SK-N-SH (cell line): Measurements from ENCODE around the gene LST1. TPM values are rescaled to one million over a fixed set of nuclear protein-coding genes. Genes with fewer than 3 reads are reported as not detected.

Experiments used
- CTCF ChIA-PET: fragments of 300-600, 350-600 bp; formaldehyde crosslinking; extraction: SDS; loops from one replicate; lab custom pipeline; 2021; lab: Yijun Ruan, JAX
- POLR2A ChIA-PET: fragments of 350-600 bp; sonication (Branson Sonifier 250); formaldehyde crosslinking; extraction: SDS; loops from one replicate; lab custom pipeline; 2020; ENCODE audit warnings: antibody characterized with exemption, inconsistent platforms; lab: Yijun Ruan, JAX
- DNase-seq: peaks from one replicate; pipeline ENCODE4 v3.0.0; 2012
- H2AFZ ChIP-seq: fragments of 200-600 bp; sonication (generic); 2 replicates; pipeline ENCODE4 v1.8.1; 2016; ENCODE audit warnings: antibody characterized with exemption, mild to moderate bottlenecking, low read depth
- H3F3A ChIP-seq: fragments of 200-600 bp; sonication (generic); replicated peaks from 2 replicates; pipeline ENCODE3; 2016; ENCODE audit warnings: antibody characterized with exemption, mild to moderate bottlenecking; ENCODE audit not compliant: insufficient read depth
- H3K27ac ChIP-seq, 2 experiments: fragments of 200-500 bp in 1 of 2; fragments of 200-600 bp in 1 of 2; sonication (Bioruptor generic) in 1 of 2; sonication (generic), shearing (Covaris generic) in 1 of 2; 2 replicates each; pipeline versions ENCODE4 v1.5.1 to v1.6.1; 2014 to 2016; ENCODE audit warnings: low read depth in 2 of 2, inconsistent platforms in 1 of 2, low read length in 1 of 2, mild to moderate bottlenecking in 1 of 2, mixed read lengths in 1 of 2
- H3K27me3 ChIP-seq: fragments of 200-600 bp; sonication (generic), shearing (Covaris generic); 2 replicates; pipeline ENCODE4 v1.6.1; 2016; ENCODE audit warnings: mixed run types; ENCODE audit not compliant: insufficient read depth
- H3K36me3 ChIP-seq, 2 experiments: fragments of 200-500 bp in 1 of 2; fragments of 200-600 bp in 1 of 2; sonication (Bioruptor generic) in 1 of 2; sonication (generic) in 1 of 2; replicated peaks in 1 of 2; 2 replicates each; pipeline versions ENCODE3 to v1.5.1; 2014 to 2016; ENCODE audit warnings: low read length in 1 of 2, mild to moderate bottlenecking in 1 of 2; ENCODE audit not compliant: insufficient read depth in 2 of 2, control insufficient read depth in 1 of 2
- H3K4me1 ChIP-seq, 2 experiments: fragments of 200-500 bp in 1 of 2; fragments of 200-600 bp in 1 of 2; sonication (Bioruptor generic) in 1 of 2; sonication (generic), shearing (Covaris generic) in 1 of 2; 2 replicates each; pipeline versions ENCODE4 v1.5.1 to v1.6.1; 2014 to 2016; ENCODE audit warnings: low read depth in 1 of 2, low read length in 1 of 2, mixed run types in 1 of 2; ENCODE audit not compliant: insufficient read depth in 2 of 2, control insufficient read depth in 1 of 2
- H3K4me2 ChIP-seq: fragments of 200-600 bp; sonication (generic), shearing (Covaris generic); 2 replicates; pipeline ENCODE4 v1.6.1; 2017; ENCODE audit warnings: mixed run types
- H3K4me3 ChIP-seq, 2 experiments: fragments of 200-500 bp in 1 of 2; fragments of 200-600 bp in 1 of 2; sonication (Bioruptor generic) in 1 of 2; sonication (generic), shearing (Covaris generic) in 1 of 2; 2 replicates each; pipeline versions ENCODE4 v1.5.1 to v1.8.1; 2014 to 2016; ENCODE audit warnings: low read depth in 2 of 2, inconsistent platforms in 1 of 2, low read length in 1 of 2, mild to moderate bottlenecking in 1 of 2, mixed read lengths in 1 of 2, moderate library complexity in 1 of 2
- H3K79me2 ChIP-seq: fragments of 200-600 bp; sonication (generic); 2 replicates; pipeline ENCODE4 v1.8.1; 2017; ENCODE audit warnings: mild to moderate bottlenecking; ENCODE audit not compliant: insufficient read depth
- H3K9ac ChIP-seq: fragments of 200-600 bp; sonication (generic); 2 replicates; pipeline ENCODE4 v1.6.1; 2017; ENCODE audit warnings: mixed run types
- H3K9me2 ChIP-seq: fragments of 200-600 bp; sonication (generic); 2 replicates; pipeline ENCODE4 v1.6.1; 2017; ENCODE audit warnings: mixed run types
- H3K9me3 ChIP-seq: fragments of 200-600 bp; sonication (generic); 2 replicates; pipeline ENCODE4 v1.6.1; 2017; ENCODE audit warnings: mixed run types, mild to moderate bottlenecking, moderate library complexity
- H4K20me1 ChIP-seq: fragments of 200-600 bp; sonication (generic); 2 replicates; pipeline ENCODE4 v1.6.1; 2017; ENCODE audit warnings: mild to moderate bottlenecking, mixed run types; ENCODE audit not compliant: insufficient read depth
- CHD2 ChIP-seq: fragments of 150-350 bp; IDR thresholded peaks from 2 replicates; pipeline ENCODE4 v1.6.1; 2018; ENCODE audit warnings: low read length; ENCODE audit not compliant: partially characterized antibody
- EZH2phosphoT487 ChIP-seq: fragments of 200-600 bp; sonication (generic); IDR thresholded peaks from 2 replicates; pipeline ENCODE4 v1.6.1; 2017; ENCODE audit warnings: low read depth, mixed run types, mild to moderate bottlenecking, antibody characterized with exemption, moderate library complexity, borderline replicate concordance
- FOSL2 ChIP-seq: IDR thresholded peaks from 2 replicates; pipeline ENCODE4 v1.4.0; 2012; ENCODE audit warnings: low read depth, mild to moderate bottlenecking, moderate library complexity, borderline replicate concordance
- GABPA ChIP-seq: IDR thresholded peaks from 2 replicates; pipeline ENCODE4 v1.4.0; 2012; ENCODE audit warnings: low read depth, mild to moderate bottlenecking
- JUND ChIP-seq: IDR thresholded peaks from 2 replicates; pipeline ENCODE4 v1.4.0; 2012
- MAX ChIP-seq: IDR thresholded peaks from 2 replicates; pipeline ENCODE4 v1.4.0; 2012; ENCODE audit warnings: low read depth
- MEF2A ChIP-seq: IDR thresholded peaks from 2 replicates; pipeline ENCODE4 v1.4.0; 2012; ENCODE audit warnings: low read depth, borderline replicate concordance
- NRF1 ChIP-seq: IDR thresholded peaks from 2 replicates; pipeline ENCODE4 v1.6.1; 2012; ENCODE audit warnings: low read depth, mild to moderate bottlenecking, low read length
- REST ChIP-seq: IDR thresholded peaks from 2 replicates; pipeline ENCODE4 v1.6.1; 2012; ENCODE audit warnings: mild to moderate bottlenecking, low read depth, low read length, moderate library complexity
- RFX5 ChIP-seq: IDR thresholded peaks from 2 replicates; pipeline ENCODE4 v1.6.1; 2012; ENCODE audit warnings: mild to moderate bottlenecking, improper control_type of control experiment, low read length
- SIN3A ChIP-seq: IDR thresholded peaks from 2 replicates; pipeline ENCODE4 v1.6.1; 2012; ENCODE audit warnings: low read depth, mild to moderate bottlenecking, low read length, moderate library complexity, borderline replicate concordance
- SMC3 ChIP-seq: IDR thresholded peaks from 2 replicates; pipeline ENCODE4 v1.6.1; 2012; ENCODE audit warnings: low read depth, low read length, improper control_type of control experiment
- TAF1 ChIP-seq: IDR thresholded peaks from 2 replicates; pipeline ENCODE4 v1.6.1; 2012; ENCODE audit warnings: low read depth, mild to moderate bottlenecking, low read length, moderate library complexity, borderline replicate concordance
- TEAD4 ChIP-seq: IDR thresholded peaks from 2 replicates; pipeline ENCODE4 v1.4.0; 2012; ENCODE audit warnings: mild to moderate bottlenecking, borderline replicate concordance; ENCODE audit not compliant: insufficient read depth
- WGBS: methylation state at CpG from one replicate; pipeline ENCODE4 v1.1.6; 2017; ENCODE audit warnings: low lambda C conversion rate; 5-methylcytosine and 5-hydroxymethylcytosine counted together
- polyA plus RNA-seq, 3 experiments: library from polyadenylated mRNA; depleted of rRNA; stranded (reverse); fragments of >200 nt; gene quantifications; 2 replicates each; pipeline ENCODE4 v1.2.3, GENCODE V29; 2012

The LST1 gene
- polyA plus RNA-seq, 1 of the 3 experiments (the other 2 are of a cell fraction), result not detected

GRCh38 chr6:31576897-31577578 lies 9.0 kb upstream of the LST1 start:
- ChIA-PET POLR2A (interaction anchor here (0.6 kb wide), 1 partner anchor 24 kb away, joined by 3 read pairs; no protein-coding TSS in a partner anchor), CTCF (interaction anchor here (1.4 to 17.6 kb wide), 4 partner anchors 12 to 126 kb away, joined by 3 to 312 read pairs (median 18); partner anchors contain the start of genes ABHD16A, ATP6V1G2 and NFKBIL1)
- no peak overlapping the region for H3K4me2 ChIP-seq
- 81% methylated on average over 11 of the region's 19 CpGs for WGBS
- H3K27me3 ChIP-seq, result no peaks in the 10 kb centered on the region
- no peak for TF ChIP-seq JUND
- H3F3A ChIP-seq, result no peaks in the 10 kb centered on the region
- H3K4me3 ChIP-seq, result no peak overlapping the region
- H3K36me3 ChIP-seq, result no peaks in the 10 kb centered on the region
- DNase-seq, result no peak
- H4K20me1 ChIP-seq, result no peaks in the 10 kb centered on the region
- no peaks in the 10 kb centered on the region for H3K9me2 ChIP-seq
- H3K27ac ChIP-seq, result no peak overlapping the region
- no peak overlapping the region for H3K9ac ChIP-seq
- H2AFZ ChIP-seq, result no peak overlapping the region
- peaks cover 0 to 11% of the 10 kb centered on the region in 2 experiments; a peak in 1 of 4 replicates for H3K4me1 ChIP-seq
- H3K9me3 ChIP-seq, result no peaks in the 10 kb centered on the region; the same call in 1 of the 2 replicates
- no peaks in the 10 kb centered on the region for H3K79me2 ChIP-seq

- H3K79me2 ChIP-seq, result no peaks in the 10 kb centered on the region
- H3K9me3 ChIP-seq, result no peaks in the 10 kb centered on the region
- H3K4me1 ChIP-seq, result peaks cover 0 to 11% of the 10 kb centered on the region in 2 experiments; a peak in 1 of 4 replicates
- H3K4me3 ChIP-seq, result no peak overlapping the region
- H4K20me1 ChIP-seq, result no peaks in the 10 kb centered on the region
- no peak overlapping the region for H2AFZ ChIP-seq
- no peaks in the 10 kb centered on the region for H3K27me3 ChIP-seq
- ChIA-PET POLR2A (no interaction called here), CTCF (interaction anchor here (0.8 to 17.6 kb wide), 5 partner anchors 12 to 125 kb away, joined by 3 to 312 read pairs (median 10); partner anchors contain the start of genes ABHD16A, ATP6V1G2 and NFKBIL1)
- no peak overlapping the region for H3K4me2 ChIP-seq
- 72% methylated on average over 3 of the region's 3 CpGs for WGBS
- no peaks in the 10 kb centered on the region for H3K9me2 ChIP-seq
- H3F3A ChIP-seq, result no peaks in the 10 kb centered on the region
- no peak for DNase-seq
- TF ChIP-seq SMC3 (no peak), REST (no peak), MAX (no peak), GABPA (no peak), NRF1 (no peak), TEAD4 (no peak), RFX5 (no peak), CHD2 (no peak), TAF1 (no peak), FOSL2 (no peak), SIN3A (no peak), MEF2A (no peak), EZH2phosphoT487 (no peak)
- no peak overlapping the region for H3K27ac ChIP-seq
- no peak overlapping the region for H3K9ac ChIP-seq
- no peaks in the 10 kb centered on the region for H3K36me3 ChIP-seq
Measured at GRCh38 chr6:31577579-31577966, 8.5 kb upstream of the LST1 start.
